Astrocyte (in vitro differentiated cells and primary cell): Measurements from ENCODE around the gene EPHA6.

Source experiments
- EZH2 ChIP-seq: IDR thresholded peaks from 2 replicates; pipeline ENCODE4 v1.6.1; 2012; ENCODE audit warnings: mild to moderate bottlenecking, low read length, inconsistent platforms; ENCODE audit not compliant: insufficient read depth
- TF ChIP-seq, protein P1 (sequence below): IDR thresholded peaks from 2 replicates; pipeline ENCODE4 v1.5.1; 2011; ENCODE audit warnings: low read depth, mild to moderate bottlenecking, inconsistent platforms, low read length, moderate library complexity; ENCODE audit not compliant: insufficient read depth

DNA sequence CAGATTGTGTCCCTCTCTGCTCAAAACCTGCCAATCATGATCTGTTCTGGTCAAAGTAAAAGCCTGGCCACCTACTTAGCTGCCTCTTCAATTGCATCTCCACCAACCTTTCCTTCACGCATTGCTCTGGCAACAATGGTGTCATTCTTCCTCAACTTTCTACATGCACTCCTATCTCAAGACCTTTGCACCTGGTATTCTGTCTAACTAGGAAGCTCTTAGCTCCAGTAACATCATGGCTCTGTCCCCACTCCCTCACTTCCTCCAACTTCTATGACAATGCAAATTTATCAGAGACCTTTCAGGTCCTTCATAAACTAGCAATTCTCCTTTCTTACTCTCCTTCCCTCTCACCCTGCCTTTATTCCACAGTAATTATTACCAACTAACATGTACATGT is 682.7 kb downstream of the EPHA6 start:
- TF ChIP-seq, protein P1, sequence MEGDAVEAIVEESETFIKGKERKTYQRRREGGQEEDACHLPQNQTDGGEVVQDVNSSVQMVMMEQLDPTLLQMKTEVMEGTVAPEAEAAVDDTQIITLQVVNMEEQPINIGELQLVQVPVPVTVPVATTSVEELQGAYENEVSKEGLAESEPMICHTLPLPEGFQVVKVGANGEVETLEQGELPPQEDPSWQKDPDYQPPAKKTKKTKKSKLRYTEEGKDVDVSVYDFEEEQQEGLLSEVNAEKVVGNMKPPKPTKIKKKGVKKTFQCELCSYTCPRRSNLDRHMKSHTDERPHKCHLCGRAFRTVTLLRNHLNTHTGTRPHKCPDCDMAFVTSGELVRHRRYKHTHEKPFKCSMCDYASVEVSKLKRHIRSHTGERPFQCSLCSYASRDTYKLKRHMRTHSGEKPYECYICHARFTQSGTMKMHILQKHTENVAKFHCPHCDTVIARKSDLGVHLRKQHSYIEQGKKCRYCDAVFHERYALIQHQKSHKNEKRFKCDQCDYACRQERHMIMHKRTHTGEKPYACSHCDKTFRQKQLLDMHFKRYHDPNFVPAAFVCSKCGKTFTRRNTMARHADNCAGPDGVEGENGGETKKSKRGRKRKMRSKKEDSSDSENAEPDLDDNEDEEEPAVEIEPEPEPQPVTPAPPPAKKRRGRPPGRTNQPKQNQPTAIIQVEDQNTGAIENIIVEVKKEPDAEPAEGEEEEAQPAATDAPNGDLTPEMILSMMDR = no peak
- TF ChIP-seq EZH2 = no peak
